Endothelial cell (in vitro differentiated cells): ENCODE data around the gene BNIP5. TPM values are rescaled to one million over a fixed set of nuclear protein-coding genes. Genes with fewer than 3 reads are reported as not detected.

Experiments used
- DNase-seq: peaks from one replicate; pipeline ENCODE4 v3.0.0; 2021; ENCODE audit warnings: low spot score
- H3K27ac Mint-ChIP-seq: one replicate; pipeline ENCODE4 v1.8.0; 2021; ENCODE audit warnings: mixed read lengths, inconsistent platforms; ENCODE audit not compliant: unreplicated experiment
- H3K27me3 Mint-ChIP-seq: one replicate; pipeline ENCODE4 v1.8.0; 2021; ENCODE audit warnings: mild to moderate bottlenecking, moderate library complexity, mixed read lengths, inconsistent platforms; ENCODE audit not compliant: unreplicated experiment
- H3K36me3 Mint-ChIP-seq: one replicate; pipeline ENCODE4 v1.8.0; 2021; ENCODE audit warnings: mild to moderate bottlenecking, low read depth, mixed read lengths, inconsistent platforms; ENCODE audit not compliant: unreplicated experiment
- H3K4me1 Mint-ChIP-seq: one replicate; pipeline ENCODE4 v1.8.0; 2021; ENCODE audit warnings: mild to moderate bottlenecking, mixed read lengths, inconsistent platforms; ENCODE audit not compliant: unreplicated experiment
- H3K4me3 Mint-ChIP-seq: one replicate; pipeline ENCODE4 v1.8.0; 2021; ENCODE audit warnings: mild to moderate bottlenecking, mixed read lengths, inconsistent platforms; ENCODE audit not compliant: unreplicated experiment
- H3K9me3 Mint-ChIP-seq: one replicate; pipeline ENCODE4 v1.8.0; 2021; ENCODE audit warnings: mixed read lengths, inconsistent platforms; ENCODE audit not compliant: unreplicated experiment
- CTCF ChIP-seq: fragments of 200-600 bp; sonication (generic); IDR thresholded peaks from one replicate; pipeline ENCODE4 v1.5.0; 2021; ENCODE audit warnings: antibody characterized with exemption; ENCODE audit not compliant: unreplicated experiment
- total RNA-seq: library from RNA; stranded (reverse); fragmentation: NEBNext Ultra II Directional; extraction: Animal tissue kit (Norgen Biotek cat#: 25700); gene quantifications from one replicate; pipeline ENCODE4 v1.2.1, GENCODE V29; 2021; ENCODE audit not compliant: unreplicated experiment

Gene BNIP5
- total RNA-seq, 1 donor from 2014 or later, result not detected

- TF ChIP-seq CTCF, result no peak
- no peak for DNase-seq
These were observed 51.5 kb downstream of the BNIP5 start for GRCh38 chr6:36285187-36285671.

GRCh38 chr6:36284359-36284758, 52.3 kb downstream of the BNIP5 start:
- no peaks in the 10 kb centered on the region for H3K9me3 Mint-ChIP-seq
- no peak overlapping the region for H3K27ac Mint-ChIP-seq
- H3K4me3 Mint-ChIP-seq, result no peak overlapping the region
- no peak for TF ChIP-seq CTCF
- no peaks in the 10 kb centered on the region for H3K36me3 Mint-ChIP-seq
- DNase-seq, result no peak
- H3K27me3 Mint-ChIP-seq, result peaks cover 2% of the 10 kb centered on the region
- H3K4me1 Mint-ChIP-seq, result peaks cover 10% of the 10 kb centered on the region

More at GRCh38 chr6:36285187-36285671, 51.5 kb downstream of the BNIP5 start:
- Mint-ChIP-seq H3K27me3 (peaks cover 2% of the 10 kb centered on the region), H3K4me3 (no peak overlapping the region), H3K36me3 (no peaks in the 10 kb centered on the region), H3K4me1 (peaks cover 10% of the 10 kb centered on the region), H3K27ac (no peak overlapping the region), H3K9me3 (no peaks in the 10 kb centered on the region)

- no peak overlapping the region for H3K4me3 Mint-ChIP-seq
- no peak overlapping the region for H3K27ac Mint-ChIP-seq
- H3K9me3 Mint-ChIP-seq, result no peaks in the 10 kb centered on the region
- H3K36me3 Mint-ChIP-seq, result no peaks in the 10 kb centered on the region
- TF ChIP-seq CTCF, result no peak
- peaks cover 2% of the 10 kb centered on the region for H3K27me3 Mint-ChIP-seq
- peaks cover 10% of the 10 kb centered on the region for H3K4me1 Mint-ChIP-seq
- no peak for DNase-seq
These were observed 53.1 kb downstream of the BNIP5 start for GRCh38 chr6:36283608-36284007.

GRCh38 chr6:36280983-36281382, 55.7 kb downstream of the BNIP5 start:
- H3K9me3 Mint-ChIP-seq, result no peaks in the 10 kb centered on the region
- H3K27me3 Mint-ChIP-seq, result peaks cover 5% of the 10 kb centered on the region
- no peak overlapping the region for H3K27ac Mint-ChIP-seq
- H3K36me3 Mint-ChIP-seq, result no peaks in the 10 kb centered on the region
- H3K4me3 Mint-ChIP-seq, result no peak overlapping the region
- DNase-seq, result no peak
- no peak for TF ChIP-seq CTCF
- no peaks in the 10 kb centered on the region for H3K4me1 Mint-ChIP-seq

- H3K4me1 Mint-ChIP-seq, result no peaks in the 10 kb centered on the region
- TF ChIP-seq CTCF, result no peak
These were observed 56.2 kb downstream of the BNIP5 start for GRCh38 chr6:36280467-36280866.

More at GRCh38 chr6:36280467-36280866, 56.2 kb downstream of the BNIP5 start:
- H3K27me3 Mint-ChIP-seq, result peaks cover 5% of the 10 kb centered on the region
- no peak overlapping the region for H3K4me3 Mint-ChIP-seq
- no peaks in the 10 kb centered on the region for H3K36me3 Mint-ChIP-seq
- H3K27ac Mint-ChIP-seq, result no peak overlapping the region
- no peaks in the 10 kb centered on the region for H3K9me3 Mint-ChIP-seq
- no peak for DNase-seq
